SK-N-SH treated with all-trans-retinoic acid at 6 μM for 48 hours (cell line): Measurements from ENCODE around the gene BICD1.

Experiments used
- ATAC-seq: fragments of 200-7000 bp; cut with Tn5 transposase; 3 replicates; pipeline ENCODE4 v1.9.1; 2020; ENCODE audit warnings: mild to moderate bottlenecking, moderate library complexity
- CREB5 ChIP-seq: fragments of 250-450 bp; sonication (Bioruptor Pico); IDR thresholded peaks from 2 replicates; pipeline ENCODE4 v1.5.1; 2020; ENCODE audit warnings: low read depth, mild to moderate bottlenecking, moderate library complexity
- ESRRG ChIP-seq: fragments of 250-450 bp; sonication (Bioruptor Pico); IDR thresholded peaks from 2 replicates; pipeline ENCODE4 v1.6.1; 2021; ENCODE audit warnings: mild to moderate bottlenecking
- OSR1 ChIP-seq: fragments of 250-450 bp; sonication (Bioruptor Pico); IDR thresholded peaks from 2 replicates; pipeline ENCODE4 v1.8.0; 2022; ENCODE audit warnings: moderate library complexity, mild to moderate bottlenecking, inconsistent platforms
- PATZ1 ChIP-seq: fragments of 250-450 bp; sonication (Bioruptor Pico); IDR thresholded peaks from 2 replicates; pipeline ENCODE4 v1.8.0; 2020; ENCODE audit warnings: mild to moderate bottlenecking, moderate library complexity, borderline replicate concordance
- PPARA ChIP-seq: fragments of 250-450 bp; sonication (Bioruptor Pico); IDR thresholded peaks from 2 replicates; pipeline ENCODE4 v1.5.0; 2020; ENCODE audit warnings: mild to moderate bottlenecking, borderline replicate concordance
- RARB ChIP-seq: fragments of 250-450 bp; sonication (Bioruptor Pico); IDR thresholded peaks from 2 replicates; pipeline ENCODE4 v1.8.0; 2021; ENCODE audit warnings: mild to moderate bottlenecking, moderate library complexity
- TCF4 ChIP-seq: fragments of 250-450 bp; sonication (Bioruptor Pico); IDR thresholded peaks from 2 replicates; pipeline ENCODE4 v1.8.0; 2021; ENCODE audit warnings: mild to moderate bottlenecking, moderate library complexity, borderline replicate concordance
- ZFP3 ChIP-seq: fragments of 250-450 bp; sonication (Bioruptor Pico); IDR thresholded peaks from 2 replicates; pipeline ENCODE4 v1.5.0; 2020; ENCODE audit warnings: mild to moderate bottlenecking, moderate library complexity
- ZNF565 ChIP-seq: fragments of 450-650 bp; formaldehyde crosslinking; conservative IDR thresholded peaks from 2 replicates; pipeline ENCODE4 v1.5.0; 2020; ENCODE audit warnings: low read depth, mild to moderate bottlenecking, moderate library complexity

The BICD1 gene

GRCh38 chr12:32423559-32423958 is 316.9 kb downstream of the BICD1 start:
- ATAC-seq: no peak
- TF ChIP-seq PPARA (no peak), ZNF565 (CRISPR knock-in tag) (no peak), RARB (CRISPR knock-in tag) (no peak)

GRCh38 chr12:32431025-32431424 is 324.4 kb downstream of the BICD1 start:
- TF ChIP-seq PATZ1 (CRISPR knock-in tag) (no peak), PPARA (no peak), TCF4 (CRISPR knock-in tag) (no peak), OSR1 (CRISPR knock-in tag) (no peak), ESRRG (CRISPR knock-in tag) (no peak), CREB5 (no peak), ZFP3 (CRISPR knock-in tag) (no peak)
- ATAC-seq: no peak
